ENCODE data around the gene TTLL3. TPM values are rescaled to one million over a fixed set of nuclear protein-coding genes. Genes with fewer than 3 reads are reported as not detected.
A peak's percentile ranks its signal among the peaks of the same experiment; 100 is the strongest.

Gene TTLL3
- total and polyA plus RNA-seq, 2 of the 13 experiments (the other 11 are each of a cell fraction or from before 2014, with no cell fraction given) = 9.5 to 51.2 TPM

DNA sequence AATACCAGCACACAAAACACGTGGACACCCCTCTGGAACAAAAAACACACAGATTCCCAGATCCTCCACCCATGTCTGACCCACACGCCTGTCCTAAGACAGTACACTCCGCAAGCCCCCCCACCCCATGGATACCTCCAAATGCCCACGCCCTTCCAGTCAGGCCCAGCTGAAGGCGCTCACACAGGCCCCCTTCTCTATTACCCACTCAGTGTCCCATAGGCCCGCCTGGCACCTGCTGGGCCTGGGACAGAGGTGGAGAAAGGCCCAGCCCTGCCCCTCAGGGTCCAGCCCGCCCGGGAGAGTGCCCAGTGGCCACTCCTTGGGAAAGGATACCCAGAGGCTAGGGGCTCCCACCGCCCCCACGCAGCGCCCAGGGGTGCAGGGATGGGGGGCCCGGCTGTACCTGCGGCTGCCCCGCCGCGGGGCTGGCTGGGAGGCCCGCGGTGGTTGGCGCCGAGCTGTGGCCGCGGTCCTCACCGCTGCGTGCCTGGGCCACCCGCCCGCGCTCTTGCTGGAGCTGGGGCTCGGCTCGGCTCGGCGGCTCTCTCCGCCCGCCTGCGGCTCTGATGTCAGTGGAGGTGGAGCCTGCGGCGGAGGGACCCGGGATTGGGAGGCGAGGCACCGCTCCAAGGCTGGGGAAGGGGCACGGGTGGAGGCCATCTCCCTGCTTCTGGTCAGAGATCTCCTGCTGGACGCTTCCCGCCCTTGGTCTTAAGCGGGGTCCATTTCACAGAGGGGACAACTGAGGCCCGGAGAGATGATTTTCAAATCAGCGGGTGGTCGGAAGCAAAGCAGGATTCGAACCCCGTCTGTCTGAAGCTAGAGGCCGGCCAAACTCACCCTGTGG lies 40.4 kb upstream of the TTLL3 start, which contains the start of gene CAMK1 (continued):
- TF ChIP-seq KIAA2018 (CRISPR knock-in tag; IDR thresholded peaks at IDR 0.05; ENCODE audit: borderline replicate concordance) (no peak), ZNF652 (CRISPR knock-in tag; IDR thresholded peaks at IDR 0.05; ENCODE audit: borderline replicate concordance, low read depth) (no peak), ZNF20 (CRISPR knock-in tag; IDR thresholded peaks at IDR 0.05) (no peak), KLF11 (CRISPR knock-in tag; IDR thresholded peaks at IDR 0.05) (no peak), FOXP1 (IDR thresholded peaks at IDR 0.05) (no peak), FOXP1 (CRISPR knock-in tag; IDR thresholded peaks at IDR 0.05) (no peak), TSC22D2 (CRISPR knock-in tag; IDR thresholded peaks at IDR 0.05; ENCODE audit: borderline replicate concordance) (no peak), ZFP37 (CRISPR knock-in tag; IDR thresholded peaks at IDR 0.05; ENCODE audit: borderline replicate concordance) (no peak), ATF5 (CRISPR knock-in tag; IDR thresholded peaks at IDR 0.05; ENCODE audit: low read depth) (no peak; the same call in 1 of the 2 replicates), ZSCAN31 (CRISPR knock-in tag; IDR thresholded peaks at IDR 0.05; ENCODE audit: low read depth) (peak; percentile 50; the same call in 1 of the 2 replicates), ZNF142 (CRISPR knock-in tag; IDR thresholded peaks at IDR 0.05) (no peak), ZSCAN29 (CRISPR knock-in tag; conservative IDR thresholded peaks at IDR 0.05) (no peak), PPARG (CRISPR knock-in tag; conservative IDR thresholded peaks at IDR 0.05) (no peak), ZNF749 (CRISPR knock-in tag; IDR thresholded peaks at IDR 0.05; ENCODE audit: borderline replicate concordance) (no peak), RNF2 (conservative IDR thresholded peaks at IDR 0.05; ENCODE audit: low read depth) (no peak)

Measured in HepG2 (cell line).